ENCODE measurements around the gene TEX38.
"Not testable (repeated sequence)": the region's sequence is repeated elsewhere in the genome, so short reads cannot be mapped to it uniquely, and the experiment has no call there.

TEX38 gene

GRCh38 chr1:46691997-46692790 is 20.5 kb downstream of the TEX38 start:
- no peaks in the 10 kb centered on the region for H3K27me3 ChIP-seq (ENCODE audit: control insufficient read depth, low read length)
- no peak for TF ChIP-seq EZH2phosphoT487 (IDR thresholded peaks at IDR 0.05; ENCODE audit: borderline replicate concordance, low read length)
- no peak for TF ChIP-seq CTCF (IDR thresholded peaks at IDR 0.05; ENCODE audit: low read depth, low read length, poor library complexity, severe bottlenecking)
- no peaks in the 10 kb centered on the region for H3F3A ChIP-seq (ENCODE audit: control insufficient read depth, insufficient read depth)
- no peaks in the 10 kb centered on the region for H3K79me2 ChIP-seq (ENCODE audit: control insufficient read depth, low read length)
- peaks cover 87% of the 10 kb centered on the region for H3K36me3 ChIP-seq (ENCODE audit: control insufficient read depth, low read length)
- no peaks in the 10 kb centered on the region for H3K9me3 ChIP-seq (ENCODE audit: control insufficient read depth, insufficient read depth, low read length)
- no peaks in the 10 kb centered on the region for H3K4me1 ChIP-seq (ENCODE audit: control insufficient read depth, low read length)
- no peak overlapping the region for H3K4me3 ChIP-seq (ENCODE audit: low read length)
- H3K4me2 ChIP-seq (ENCODE audit: low read length), result no peak overlapping the region
- H4K20me1 ChIP-seq (ENCODE audit: control insufficient read depth, insufficient read depth, low read depth, low read length), result no peaks in the 10 kb centered on the region
- H3K27ac ChIP-seq (ENCODE audit: low read depth, low read length), result no peak overlapping the region
- no peaks in the 10 kb centered on the region for H3K9me2 ChIP-seq (replicated peaks; ENCODE audit: control insufficient read depth, low read length)

GRCh38 chr1:46692811-46693770 is 21.4 kb downstream of the TEX38 start:
- no peaks in the 10 kb centered on the region for H3F3A ChIP-seq (ENCODE audit: control insufficient read depth, insufficient read depth)
- H3K27me3 ChIP-seq (ENCODE audit: control insufficient read depth, low read length), result no peaks in the 10 kb centered on the region
- no peak overlapping the region for H3K4me2 ChIP-seq (ENCODE audit: low read length)
- H4K20me1 ChIP-seq (ENCODE audit: control insufficient read depth, insufficient read depth, low read depth, low read length), result no peaks in the 10 kb centered on the region
- H3K4me3 ChIP-seq (ENCODE audit: low read length), result no peak overlapping the region
- no peak overlapping the region for H3K27ac ChIP-seq (ENCODE audit: low read depth, low read length)
- peaks cover 82% of the 10 kb centered on the region for H3K36me3 ChIP-seq (ENCODE audit: control insufficient read depth, low read length)
- no peak for TF ChIP-seq EZH2phosphoT487 (IDR thresholded peaks at IDR 0.05; ENCODE audit: borderline replicate concordance, low read length)
- H3K4me1 ChIP-seq (ENCODE audit: control insufficient read depth, low read length), result no peaks in the 10 kb centered on the region
- no peaks in the 10 kb centered on the region for H3K9me3 ChIP-seq (ENCODE audit: control insufficient read depth, insufficient read depth, low read length)
- no peaks in the 10 kb centered on the region for H3K79me2 ChIP-seq (ENCODE audit: control insufficient read depth, low read length)
- H3K9me2 ChIP-seq (replicated peaks; ENCODE audit: control insufficient read depth, low read length), result no peaks in the 10 kb centered on the region

- H3K27me3 ChIP-seq (ENCODE audit: control insufficient read depth, low read length); H3K4me2 ChIP-seq (ENCODE audit: low read length); H4K20me1 ChIP-seq (ENCODE audit: control insufficient read depth, insufficient read depth, low read depth, low read length); H3K9me2 ChIP-seq (replicated peaks; ENCODE audit: control insufficient read depth, low read length); H3K4me3 ChIP-seq (ENCODE audit: low read length); H3F3A ChIP-seq (ENCODE audit: control insufficient read depth, insufficient read depth); H3K9me3 ChIP-seq (ENCODE audit: control insufficient read depth, insufficient read depth, low read length); H3K4me1 ChIP-seq (ENCODE audit: control insufficient read depth, low read length); H3K27ac ChIP-seq (ENCODE audit: low read depth, low read length); H3K79me2 ChIP-seq (ENCODE audit: control insufficient read depth, low read length): not testable (repeated sequence)
- peaks cover 79% of the 10 kb centered on the region for H3K36me3 ChIP-seq (ENCODE audit: control insufficient read depth, low read length)
Measured at GRCh38 chr1:46694676-46695075, 23.0 kb downstream of the TEX38 start.

- no peaks in the 10 kb centered on the region for H3K4me1 ChIP-seq (ENCODE audit: control insufficient read depth, low read length)
- H3K9me2 ChIP-seq (replicated peaks; ENCODE audit: control insufficient read depth, low read length), result no peaks in the 10 kb centered on the region
- peaks cover 72% of the 10 kb centered on the region for H3K36me3 ChIP-seq (ENCODE audit: control insufficient read depth, low read length)
- no peak overlapping the region for H3K4me3 ChIP-seq (ENCODE audit: low read length)
- H3K79me2 ChIP-seq (ENCODE audit: control insufficient read depth, low read length), result 0 out of 2 replicates have a peak, but pooled peaks cover 4% of the 10 kb centered on the region
- H3F3A ChIP-seq (ENCODE audit: control insufficient read depth, insufficient read depth), result no peaks in the 10 kb centered on the region
- no peak overlapping the region for H3K27ac ChIP-seq (ENCODE audit: low read depth, low read length)
- TF ChIP-seq EZH2phosphoT487 (IDR thresholded peaks at IDR 0.05; ENCODE audit: borderline replicate concordance, low read length), result no peak
- TF ChIP-seq CTCF (IDR thresholded peaks at IDR 0.05; ENCODE audit: low read depth, low read length, poor library complexity, severe bottlenecking), result no peak
- no peak overlapping the region for H3K4me2 ChIP-seq (ENCODE audit: low read length)
- H4K20me1 ChIP-seq (ENCODE audit: control insufficient read depth, insufficient read depth, low read depth, low read length), result no peaks in the 10 kb centered on the region
- no peaks in the 10 kb centered on the region for H3K27me3 ChIP-seq (ENCODE audit: control insufficient read depth, low read length)
- no peaks in the 10 kb centered on the region for H3K9me3 ChIP-seq (ENCODE audit: control insufficient read depth, insufficient read depth, low read length)
Measured at GRCh38 chr1:46697053-46697452, 25.4 kb downstream of the TEX38 start.
